ENCODE measurements around the gene CITED2. TPM values are rescaled to one million over a fixed set of nuclear protein-coding genes. Genes with fewer than 3 reads are reported as not detected.
"Not testable (repeated sequence)": the region's sequence is repeated elsewhere in the genome, so short reads cannot be mapped to it uniquely, and the experiment has no call there.

CITED2 gene
- total RNA-seq, 1 experiment from 2014 or later, result 46.1 TPM

DNA sequence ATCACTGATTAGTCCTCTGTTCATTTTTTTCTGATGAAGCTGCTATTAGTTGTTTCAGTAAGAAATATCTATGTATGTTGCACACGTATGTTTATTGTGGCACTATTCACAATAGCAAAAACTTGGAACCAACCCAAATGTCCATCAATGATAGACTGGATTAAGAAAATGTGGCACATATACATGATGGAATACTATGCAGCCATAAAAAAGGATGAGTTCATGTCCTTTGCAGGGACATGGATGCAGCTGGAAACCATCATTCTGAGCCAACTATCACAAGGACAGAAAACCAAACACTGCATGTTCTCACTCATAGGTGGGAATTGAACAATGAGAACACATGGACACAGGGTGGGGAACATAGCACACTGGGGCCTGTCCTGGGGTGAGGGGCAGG, 37.7 kb upstream of the CITED2 start:
- DNase-seq (ENCODE audit: low read depth, low spot score); H3K4me2 ChIP-seq (ENCODE audit: low read length); H3K9ac ChIP-seq (ENCODE audit: low read length); CTCF ChIA-PET; ATAC-seq; H2AFZ ChIP-seq (ENCODE audit: low read depth, low read length, poor library complexity, severe bottlenecking); H3K9me3 ChIP-seq (ENCODE audit: control insufficient read depth in 1 of 2, insufficient read depth in 1 of 2, low read depth in 1 of 2, low read length in 2 of 2); H3K4me3 ChIP-seq (replicated peaks in 1 of 2; ENCODE audit: low read depth in 1 of 2, low read length in 2 of 2); intact Hi-C loops (cut with micrococcal nuclease); H3K36me3 ChIP-seq (ENCODE audit: control insufficient read depth in 1 of 2, insufficient read depth in 2 of 2, low read length in 2 of 2); H3K79me2 ChIP-seq (ENCODE audit: insufficient read depth, low read length); POLR2A ChIA-PET; BruUV-seq (replicated peaks); H3K9me2 ChIP-seq (ENCODE audit: insufficient read depth); H4K20me1 ChIP-seq (ENCODE audit: insufficient read depth); H3K27me3 ChIP-seq (ENCODE audit: insufficient read depth, low read length); RAD21 ChIA-PET (ENCODE audit: low non-redundant PET in 1 of 2, low total read pairs in 2 of 2, uncharacterized antibody in 2 of 2, unreplicated experiment in 2 of 2); H3K27ac ChIP-seq (ENCODE audit: low read depth, low read length): not testable (repeated sequence)
- peaks cover 0 to 11% of the 10 kb centered on the region in 2 experiments; a peak in 3 of 4 replicates for H3K4me1 ChIP-seq (ENCODE audit: control insufficient read depth in 1 of 2, insufficient read depth in 2 of 2, low read length in 2 of 2)

DNA sequence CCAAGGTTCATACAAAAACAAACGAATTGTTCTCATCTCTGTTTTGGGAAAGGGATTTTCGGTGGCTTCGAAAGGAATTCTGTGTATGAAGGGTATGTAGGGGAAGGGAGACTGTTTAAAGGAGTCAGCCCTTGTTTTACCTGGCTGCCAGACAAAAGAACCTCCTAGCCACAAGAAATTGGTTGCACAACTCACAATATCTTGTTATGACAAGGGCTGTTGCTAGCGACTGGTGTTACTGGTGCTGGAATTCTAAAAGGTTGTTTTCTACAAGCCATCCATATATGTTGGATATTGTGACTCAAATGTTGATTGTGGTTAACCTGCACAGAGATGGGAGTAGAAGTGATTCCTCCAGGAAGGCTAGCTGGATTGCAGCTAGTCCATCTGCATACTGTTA, 34.6 kb upstream of the CITED2 start:
- no peak overlapping the region for H3K9ac ChIP-seq (ENCODE audit: low read length)
- H3K9me2 ChIP-seq (ENCODE audit: insufficient read depth), result no peaks in the 10 kb centered on the region
- no peak overlapping the region for H2AFZ ChIP-seq (ENCODE audit: low read depth, low read length, poor library complexity, severe bottlenecking)
- H3K4me3 ChIP-seq (replicated peaks in 1 of 2; ENCODE audit: low read depth in 1 of 2, low read length in 2 of 2), result no peak overlapping the region
- H3K4me1 ChIP-seq (ENCODE audit: control insufficient read depth in 1 of 2, insufficient read depth in 2 of 2, low read length in 2 of 2), result peaks cover 0 to 11% of the 10 kb centered on the region in 2 experiments; a peak in 3 of 4 replicates
- no peaks in the 10 kb centered on the region for H3K27me3 ChIP-seq (ENCODE audit: insufficient read depth, low read length)
- H3K9me3 ChIP-seq (ENCODE audit: control insufficient read depth in 1 of 2, insufficient read depth in 1 of 2, low read depth in 1 of 2, low read length in 2 of 2), result no peaks in the 10 kb centered on the region
- no peak for DNase-seq (ENCODE audit: low read depth, low spot score)
- CTCF ChIA-PET, result no interaction called here
- no peaks in the 10 kb centered on the region for H3K79me2 ChIP-seq (ENCODE audit: insufficient read depth, low read length)
- POLR2A ChIA-PET, result no interaction called here
- no TSS peak for BruUV-seq (replicated peaks)
- no peak overlapping the region for H3K4me2 ChIP-seq (ENCODE audit: low read length)
- H3K36me3 ChIP-seq (ENCODE audit: control insufficient read depth in 1 of 2, insufficient read depth in 2 of 2, low read length in 2 of 2), result no peaks in the 10 kb centered on the region
- no peak for TF ChIP-seq SRF (IDR thresholded peaks at IDR 0.05; ENCODE audit: low read depth)
- no peak for TF ChIP-seq ELF1 (IDR thresholded peaks at IDR 0.05; ENCODE audit: borderline replicate concordance, low read depth)
- TF ChIP-seq, protein P1, sequence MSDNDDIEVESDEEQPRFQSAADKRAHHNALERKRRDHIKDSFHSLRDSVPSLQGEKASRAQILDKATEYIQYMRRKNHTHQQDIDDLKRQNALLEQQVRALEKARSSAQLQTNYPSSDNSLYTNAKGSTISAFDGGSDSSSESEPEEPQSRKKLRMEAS (IDR thresholded peaks at IDR 0.05), result no peak
- TF ChIP-seq, protein P2, sequence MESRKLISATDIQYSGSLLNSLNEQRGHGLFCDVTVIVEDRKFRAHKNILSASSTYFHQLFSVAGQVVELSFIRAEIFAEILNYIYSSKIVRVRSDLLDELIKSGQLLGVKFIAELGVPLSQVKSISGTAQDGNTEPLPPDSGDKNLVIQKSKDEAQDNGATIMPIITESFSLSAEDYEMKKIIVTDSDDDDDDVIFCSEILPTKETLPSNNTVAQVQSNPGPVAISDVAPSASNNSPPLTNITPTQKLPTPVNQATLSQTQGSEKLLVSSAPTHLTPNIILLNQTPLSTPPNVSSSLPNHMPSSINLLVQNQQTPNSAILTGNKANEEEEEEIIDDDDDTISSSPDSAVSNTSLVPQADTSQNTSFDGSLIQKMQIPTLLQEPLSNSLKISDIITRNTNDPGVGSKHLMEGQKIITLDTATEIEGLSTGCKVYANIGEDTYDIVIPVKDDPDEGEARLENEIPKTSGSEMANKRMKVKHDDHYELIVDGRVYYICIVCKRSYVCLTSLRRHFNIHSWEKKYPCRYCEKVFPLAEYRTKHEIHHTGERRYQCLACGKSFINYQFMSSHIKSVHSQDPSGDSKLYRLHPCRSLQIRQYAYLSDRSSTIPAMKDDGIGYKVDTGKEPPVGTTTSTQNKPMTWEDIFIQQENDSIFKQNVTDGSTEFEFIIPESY (IDR thresholded peaks at IDR 0.05; ENCODE audit: extremely low read depth, insufficient replicate concordance, low read length), result no peak
- TF ChIP-seq, protein P3, sequence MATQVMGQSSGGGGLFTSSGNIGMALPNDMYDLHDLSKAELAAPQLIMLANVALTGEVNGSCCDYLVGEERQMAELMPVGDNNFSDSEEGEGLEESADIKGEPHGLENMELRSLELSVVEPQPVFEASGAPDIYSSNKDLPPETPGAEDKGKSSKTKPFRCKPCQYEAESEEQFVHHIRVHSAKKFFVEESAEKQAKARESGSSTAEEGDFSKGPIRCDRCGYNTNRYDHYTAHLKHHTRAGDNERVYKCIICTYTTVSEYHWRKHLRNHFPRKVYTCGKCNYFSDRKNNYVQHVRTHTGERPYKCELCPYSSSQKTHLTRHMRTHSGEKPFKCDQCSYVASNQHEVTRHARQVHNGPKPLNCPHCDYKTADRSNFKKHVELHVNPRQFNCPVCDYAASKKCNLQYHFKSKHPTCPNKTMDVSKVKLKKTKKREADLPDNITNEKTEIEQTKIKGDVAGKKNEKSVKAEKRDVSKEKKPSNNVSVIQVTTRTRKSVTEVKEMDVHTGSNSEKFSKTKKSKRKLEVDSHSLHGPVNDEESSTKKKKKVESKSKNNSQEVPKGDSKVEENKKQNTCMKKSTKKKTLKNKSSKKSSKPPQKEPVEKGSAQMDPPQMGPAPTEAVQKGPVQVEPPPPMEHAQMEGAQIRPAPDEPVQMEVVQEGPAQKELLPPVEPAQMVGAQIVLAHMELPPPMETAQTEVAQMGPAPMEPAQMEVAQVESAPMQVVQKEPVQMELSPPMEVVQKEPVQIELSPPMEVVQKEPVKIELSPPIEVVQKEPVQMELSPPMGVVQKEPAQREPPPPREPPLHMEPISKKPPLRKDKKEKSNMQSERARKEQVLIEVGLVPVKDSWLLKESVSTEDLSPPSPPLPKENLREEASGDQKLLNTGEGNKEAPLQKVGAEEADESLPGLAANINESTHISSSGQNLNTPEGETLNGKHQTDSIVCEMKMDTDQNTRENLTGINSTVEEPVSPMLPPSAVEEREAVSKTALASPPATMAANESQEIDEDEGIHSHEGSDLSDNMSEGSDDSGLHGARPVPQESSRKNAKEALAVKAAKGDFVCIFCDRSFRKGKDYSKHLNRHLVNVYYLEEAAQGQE (IDR thresholded peaks at IDR 0.05; ENCODE audit: low read depth), result no peak
- H3K27ac ChIP-seq (ENCODE audit: low read depth, low read length), result no peak overlapping the region
- intact Hi-C loops (cut with micrococcal nuclease), result no loop called here
- no peak for ATAC-seq
- RAD21 ChIA-PET (ENCODE audit: low non-redundant PET in 1 of 2, low total read pairs in 2 of 2, uncharacterized antibody in 2 of 2, unreplicated experiment in 2 of 2), result no interaction called here
- no peaks in the 10 kb centered on the region for H4K20me1 ChIP-seq (ENCODE audit: insufficient read depth)

Data from HCT116 (cell line).